GM12865 (cell line): Measurements from ENCODE around the gene PGC.
A peak's percentile ranks its signal among the peaks of the same experiment; 100 is the strongest.

Experiments used
- DNase-seq: peaks from one replicate; pipeline ENCODE4 v3.0.0; 2010; ENCODE audit warnings: low read depth
- H3K4me3 ChIP-seq: 2 replicates; pipeline ENCODE4 v1.5.1; 2011; ENCODE audit warnings: mild to moderate bottlenecking, low read depth, low read length, control low read depth
- TF ChIP-seq, protein P1 (sequence below): IDR thresholded peaks from 2 replicates; pipeline ENCODE4 v1.5.1; 2011; ENCODE audit warnings: low read length, control low read depth, low read depth, inconsistent platforms; ENCODE audit not compliant: insufficient read depth; ENCODE audit errors: missing control alignments

PGC gene

DNA sequence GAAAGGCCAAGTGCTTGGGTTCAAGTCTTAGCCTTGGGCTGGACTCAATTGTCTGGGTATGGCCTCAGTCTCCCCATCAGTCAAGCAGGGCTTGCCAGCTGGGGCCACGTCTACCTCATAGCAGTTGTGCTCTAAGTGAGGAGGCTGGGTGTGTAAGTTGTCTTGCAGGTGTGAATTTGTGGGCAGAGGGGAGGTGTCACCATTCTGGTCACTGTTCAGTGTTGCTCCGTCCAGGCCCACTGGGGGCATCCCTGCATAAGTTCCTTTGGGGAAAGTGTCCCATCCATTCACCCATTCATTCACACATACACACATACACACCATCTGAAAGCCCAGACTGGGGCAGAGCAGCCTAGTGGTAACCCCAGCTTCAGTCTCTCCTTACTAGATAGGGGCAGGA lies 48.1 kb downstream of the PGC start:
- TF ChIP-seq, protein P1, sequence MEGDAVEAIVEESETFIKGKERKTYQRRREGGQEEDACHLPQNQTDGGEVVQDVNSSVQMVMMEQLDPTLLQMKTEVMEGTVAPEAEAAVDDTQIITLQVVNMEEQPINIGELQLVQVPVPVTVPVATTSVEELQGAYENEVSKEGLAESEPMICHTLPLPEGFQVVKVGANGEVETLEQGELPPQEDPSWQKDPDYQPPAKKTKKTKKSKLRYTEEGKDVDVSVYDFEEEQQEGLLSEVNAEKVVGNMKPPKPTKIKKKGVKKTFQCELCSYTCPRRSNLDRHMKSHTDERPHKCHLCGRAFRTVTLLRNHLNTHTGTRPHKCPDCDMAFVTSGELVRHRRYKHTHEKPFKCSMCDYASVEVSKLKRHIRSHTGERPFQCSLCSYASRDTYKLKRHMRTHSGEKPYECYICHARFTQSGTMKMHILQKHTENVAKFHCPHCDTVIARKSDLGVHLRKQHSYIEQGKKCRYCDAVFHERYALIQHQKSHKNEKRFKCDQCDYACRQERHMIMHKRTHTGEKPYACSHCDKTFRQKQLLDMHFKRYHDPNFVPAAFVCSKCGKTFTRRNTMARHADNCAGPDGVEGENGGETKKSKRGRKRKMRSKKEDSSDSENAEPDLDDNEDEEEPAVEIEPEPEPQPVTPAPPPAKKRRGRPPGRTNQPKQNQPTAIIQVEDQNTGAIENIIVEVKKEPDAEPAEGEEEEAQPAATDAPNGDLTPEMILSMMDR: no peak
- no peak overlapping the region for H3K4me3 ChIP-seq

DNA sequence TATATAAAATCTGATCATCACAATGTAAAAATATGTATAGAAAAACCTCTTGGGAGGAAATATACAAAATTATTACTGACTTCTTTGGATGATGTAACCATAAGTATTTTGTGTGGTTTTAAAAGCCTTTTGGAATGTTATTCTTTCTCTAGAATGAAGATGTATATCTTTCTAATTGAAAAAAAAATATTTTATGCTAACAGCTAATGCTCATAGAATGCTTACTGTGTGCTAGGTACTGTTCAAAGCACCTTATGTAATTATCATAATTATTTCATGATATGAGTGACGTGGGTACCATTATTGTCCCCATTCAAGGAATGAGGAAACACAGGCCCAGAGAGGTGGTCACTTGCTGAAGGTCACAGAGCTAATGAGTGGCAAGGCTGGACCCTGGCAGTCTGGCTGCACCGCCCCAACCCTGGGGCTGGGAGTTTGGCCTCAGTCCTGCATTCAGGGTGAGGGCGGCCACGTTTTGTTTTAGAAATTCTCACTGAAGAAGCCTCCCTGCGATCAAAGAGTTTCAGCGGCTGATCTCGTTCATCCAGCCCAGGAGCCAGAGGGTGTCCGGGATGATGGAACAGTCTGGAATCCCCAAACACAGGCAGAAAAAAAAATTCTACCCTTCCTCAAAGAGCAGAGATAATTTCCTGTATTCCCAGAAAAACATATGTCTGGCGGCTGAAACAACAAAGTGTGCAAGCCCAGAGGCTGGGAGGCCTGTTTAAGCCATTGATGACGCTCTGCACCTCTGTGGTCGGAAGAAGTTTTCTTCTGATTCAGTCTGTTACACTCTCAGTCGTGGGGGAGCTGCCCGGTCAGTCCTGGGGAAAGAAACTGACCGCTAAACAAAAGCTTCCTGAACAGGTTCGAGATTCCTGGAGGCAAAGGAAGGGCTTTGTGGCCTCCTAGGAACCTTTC lies 49.1 kb downstream of the PGC start:
- peak; percentile 43 for DNase-seq
- TF ChIP-seq, protein P1: no peak
- H3K4me3 ChIP-seq: no peak overlapping the region

More for the DNA sequence above, 48.1 kb downstream of the PGC start:
- DNase-seq: peak; percentile 46

GRCh38 chr6:41696788-41697187 lies 50.4 kb downstream of the PGC start:
- H3K4me3 ChIP-seq: no peak overlapping the region
- TF ChIP-seq, protein P1: no peak
- DNase-seq: no peak

DNA sequence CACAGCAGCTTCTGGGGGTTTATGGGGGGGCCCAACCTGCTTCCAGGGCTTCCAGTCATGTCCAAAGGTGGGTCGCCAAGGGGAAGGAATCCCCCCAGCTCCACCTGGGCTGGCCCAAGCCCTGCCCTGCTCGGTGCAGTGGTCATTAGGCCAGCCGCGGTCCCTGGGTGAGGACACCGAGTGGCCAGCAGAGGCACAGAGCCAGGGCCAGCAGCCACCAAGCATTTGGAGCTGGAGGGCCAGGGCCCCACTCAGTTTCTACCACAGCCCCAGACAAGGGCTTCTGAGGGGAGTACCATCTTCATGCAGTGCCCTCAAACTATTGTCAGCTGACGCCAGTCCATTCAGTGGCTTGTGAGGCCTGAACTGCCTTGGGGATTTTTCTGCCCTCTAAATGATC lies 51.4 kb downstream of the PGC start:
- DNase-seq: no peak
- H3K4me3 ChIP-seq: no peak overlapping the region
- TF ChIP-seq, protein P1: no peak

GRCh38 chr6:41694815-41695526 lies 52.2 kb downstream of the PGC start:
- no peak overlapping the region for H3K4me3 ChIP-seq
- TF ChIP-seq, protein P1: no peak
- DNase-seq: no peak

DNA sequence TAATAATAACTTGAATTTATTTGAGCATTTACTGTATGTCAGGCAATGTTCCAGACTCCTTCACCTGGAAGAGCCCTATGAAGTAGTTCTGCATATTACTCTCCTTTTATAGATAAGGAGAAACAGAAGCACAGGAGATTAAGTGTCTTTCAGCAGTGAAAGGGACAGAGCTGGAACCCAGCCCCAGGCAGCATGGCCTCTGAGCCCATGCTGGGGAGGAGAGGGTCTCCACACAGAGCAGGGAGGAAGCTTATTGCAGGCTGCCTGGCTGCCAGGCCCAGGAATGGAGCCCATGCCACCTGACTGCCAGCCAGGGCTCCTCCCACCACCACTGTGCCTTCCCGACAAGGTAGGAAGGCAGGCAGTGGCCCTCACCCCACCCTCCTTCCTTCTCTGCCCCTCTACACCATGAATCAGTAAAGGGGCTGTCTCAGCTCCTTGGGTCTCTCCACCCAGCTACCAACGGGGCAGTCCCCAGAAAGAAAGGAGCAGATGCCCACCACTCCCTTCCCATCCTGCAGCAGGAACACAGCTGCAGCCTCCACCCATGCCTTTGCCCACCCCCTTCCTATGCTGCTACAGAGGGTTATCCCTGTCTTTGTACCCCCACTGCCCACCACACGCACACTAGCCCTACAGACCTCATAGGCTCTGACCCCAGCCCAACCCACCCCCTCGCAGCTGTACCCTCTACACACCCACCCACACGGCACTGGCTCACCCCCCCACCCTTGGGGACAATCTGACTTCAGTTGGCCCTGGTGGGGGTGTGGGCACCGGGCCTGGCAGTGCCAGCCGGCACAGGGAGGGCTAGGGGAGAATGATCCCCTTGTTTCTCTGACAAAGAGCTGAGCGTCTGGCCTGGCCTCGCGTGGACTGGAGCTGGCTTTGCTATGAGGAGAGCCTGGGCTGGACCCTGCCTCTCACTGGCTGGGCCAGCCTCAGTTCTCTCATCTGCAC lies 53.6 kb downstream of the PGC start:
- H3K4me3 ChIP-seq: no peak overlapping the region
- DNase-seq: no peak
- TF ChIP-seq, protein P1: no peak
